Parathyroid adenoma (tissue), 2 donors: ENCODE results near the gene CDK5RAP2.

Experiments
- H2AFZ ChIP-seq: fragments of 300-600 bp; sonication (generic); one replicate; pipeline ENCODE4 v1.7.0; 2017; ENCODE audit warnings: antibody characterized with exemption, mild to moderate bottlenecking
- H3K27ac ChIP-seq: fragments of 300-600 bp; sonication (generic); one replicate; pipeline ENCODE4 v1.7.0; 2017
- H3K27me3 ChIP-seq: fragments of 300-600 bp; sonication (generic); one replicate; pipeline ENCODE4 v1.7.0; 2017; ENCODE audit warnings: low read length; ENCODE audit not compliant: control insufficient read depth, insufficient read depth
- H3K36me3 ChIP-seq: fragments of 300-600 bp; sonication (generic); one replicate; pipeline ENCODE4 v1.7.0; 2017; ENCODE audit warnings: low read length; ENCODE audit not compliant: control insufficient read depth, insufficient read depth
- H3K4me1 ChIP-seq: fragments of 300-600 bp; sonication (generic); one replicate; pipeline ENCODE4 v1.7.0; 2017; ENCODE audit warnings: control low read depth
- H3K4me2 ChIP-seq: fragments of 300-600 bp; sonication (generic); one replicate; pipeline ENCODE4 v1.7.0; 2017; ENCODE audit warnings: low read length
- H3K4me3 ChIP-seq: fragments of 300-600 bp; sonication (generic); one replicate; pipeline ENCODE4 v1.7.0; 2017; ENCODE audit warnings: low read depth, low read length
- H3K79me2 ChIP-seq: fragments of 300-600 bp; sonication (generic); one replicate; pipeline ENCODE4 v1.7.0; 2017; ENCODE audit warnings: control low read depth
- H3K9ac ChIP-seq: fragments of 300-600 bp; sonication (generic); one replicate; pipeline ENCODE4 v1.7.0; 2017; ENCODE audit warnings: mild to moderate bottlenecking
- H3K9me3 ChIP-seq: fragments of 300-600 bp; sonication (generic); one replicate; pipeline ENCODE4 v1.7.0; 2017; ENCODE audit warnings: low read length; ENCODE audit not compliant: control insufficient read depth
- CTCF ChIP-seq: fragments of 300-600 bp; sonication (generic); IDR thresholded peaks from one replicate; pipeline ENCODE4 v1.7.0; 2017; ENCODE audit warnings: antibody characterized with exemption, mild to moderate bottlenecking
- donor health status: primary hyperparathyroidism.

Gene CDK5RAP2

DNA sequence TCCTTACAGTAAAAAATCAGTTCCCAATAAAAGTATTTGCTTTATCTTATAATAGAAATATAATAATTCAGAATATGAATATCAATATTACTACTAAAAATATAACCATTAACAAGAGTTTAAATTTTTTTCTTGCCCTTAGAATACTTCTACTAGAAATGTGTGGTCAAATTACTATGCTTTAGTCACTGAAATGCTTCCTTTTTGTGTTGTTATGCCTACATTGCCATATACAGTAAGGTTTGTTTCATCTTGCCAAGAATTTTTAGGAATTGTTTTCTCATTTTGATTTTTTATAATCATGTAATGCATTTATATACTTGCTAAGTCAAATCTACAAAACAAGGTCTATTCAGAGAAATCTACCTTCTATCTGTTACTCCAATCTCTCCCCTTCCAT, 181.7 kb downstream of the CDK5RAP2 start:
- no peak overlapping the region for H3K9ac ChIP-seq
- no peak for TF ChIP-seq CTCF
- no peaks in the 10 kb centered on the region for H3K9me3 ChIP-seq
- H3K79me2 ChIP-seq: no peaks in the 10 kb centered on the region
- no peaks in the 10 kb centered on the region for H3K27me3 ChIP-seq
- H3K27ac ChIP-seq: no peak overlapping the region
- no peaks in the 10 kb centered on the region for H3K36me3 ChIP-seq
- H3K4me1 ChIP-seq: no peaks in the 10 kb centered on the region
- H3K4me2 ChIP-seq: no peak overlapping the region
- no peak overlapping the region for H3K4me3 ChIP-seq
- no peak overlapping the region for H2AFZ ChIP-seq

GRCh38 chr9:120397453-120397852, 182.5 kb downstream of the CDK5RAP2 start:
- Histone ChIP-seq H3K9ac (no peak overlapping the region), H3K4me1 (no peaks in the 10 kb centered on the region), H2AFZ (no peak overlapping the region), H3K4me3 (no peak overlapping the region), H3K27me3 (no peaks in the 10 kb centered on the region), H3K36me3 (no peaks in the 10 kb centered on the region), H3K4me2 (no peak overlapping the region), H3K79me2 (no peaks in the 10 kb centered on the region), H3K27ac (no peak overlapping the region), H3K9me3 (no peaks in the 10 kb centered on the region)
- TF ChIP-seq CTCF: no peak

- Histone ChIP-seq H3K27ac (no peak overlapping the region), H3K27me3 (no peaks in the 10 kb centered on the region), H2AFZ (no peak overlapping the region), H3K4me3 (no peak overlapping the region), H3K79me2 (no peaks in the 10 kb centered on the region), H3K36me3 (no peaks in the 10 kb centered on the region), H3K4me1 (no peaks in the 10 kb centered on the region), H3K4me2 (no peak overlapping the region), H3K9ac (no peak overlapping the region), H3K9me3 (no peaks in the 10 kb centered on the region)
- TF ChIP-seq CTCF: no peak
These were observed 183.0 kb downstream of the CDK5RAP2 start for GRCh38 chr9:120396931-120397330.

DNA sequence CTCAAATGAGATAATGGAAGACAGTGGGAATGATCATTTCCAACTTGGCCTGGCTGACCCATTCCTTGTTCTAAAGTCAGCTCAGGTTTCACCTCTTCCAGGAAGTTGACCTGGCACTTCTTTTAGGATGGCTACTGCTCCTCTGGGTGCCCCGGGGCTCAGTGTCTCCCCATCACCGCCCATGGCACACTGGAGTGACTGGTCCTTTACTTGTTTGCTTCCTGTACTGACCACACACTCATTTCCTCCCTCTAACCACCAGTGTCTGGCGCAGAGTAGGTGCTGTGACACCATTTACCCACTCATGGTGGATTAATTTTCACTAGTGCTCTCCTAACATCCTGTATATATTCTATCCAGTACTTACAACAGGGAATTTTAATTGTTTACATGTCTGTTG, 183.5 kb downstream of the CDK5RAP2 start:
- H3K36me3 ChIP-seq: no peaks in the 10 kb centered on the region
- no peaks in the 10 kb centered on the region for H3K4me1 ChIP-seq
- no peak overlapping the region for H3K4me3 ChIP-seq
- H3K79me2 ChIP-seq: no peaks in the 10 kb centered on the region
- no peaks in the 10 kb centered on the region for H3K9me3 ChIP-seq
- H3K4me2 ChIP-seq: no peak overlapping the region
- H3K27me3 ChIP-seq: no peaks in the 10 kb centered on the region
- H2AFZ ChIP-seq: no peak overlapping the region
- H3K27ac ChIP-seq: no peak overlapping the region
- TF ChIP-seq CTCF: no peak
- H3K9ac ChIP-seq: no peak overlapping the region

GRCh38 chr9:120395376-120395775, 184.6 kb downstream of the CDK5RAP2 start:
- H3K27ac ChIP-seq: no peak overlapping the region
- no peak overlapping the region for H3K4me3 ChIP-seq

More at GRCh38 chr9:120395376-120395775, 184.6 kb downstream of the CDK5RAP2 start:
- Histone ChIP-seq H3K4me1 (no peaks in the 10 kb centered on the region), H3K4me2 (no peak overlapping the region), H2AFZ (no peak overlapping the region), H3K79me2 (no peaks in the 10 kb centered on the region), H3K36me3 (no peaks in the 10 kb centered on the region), H3K9me3 (no peaks in the 10 kb centered on the region), H3K9ac (no peak overlapping the region), H3K27me3 (no peaks in the 10 kb centered on the region)
- no peak for TF ChIP-seq CTCF
